Measurements from ENCODE around the gene CARS2.

The CARS2 gene

GRCh38 chr13:110685305-110686020 lies 20.5 kb downstream of the CARS2 start:
- ATAC-seq, result no peak
- TF ChIP-seq ISL1 (CRISPR knock-in tag; IDR thresholded peaks at IDR 0.05), result no peak
- TF ChIP-seq RARB (CRISPR knock-in tag; IDR thresholded peaks at IDR 0.05), result no peak
- no peak for TF ChIP-seq ZNF8 (CRISPR knock-in tag; IDR thresholded peaks at IDR 0.05)
- no peak for TF ChIP-seq GLIS3 (CRISPR knock-in tag; IDR thresholded peaks at IDR 0.05)
- TF ChIP-seq ZFP30 (CRISPR knock-in tag; IDR thresholded peaks at IDR 0.05), result no peak
- no peak for TF ChIP-seq TCF4 (CRISPR knock-in tag; IDR thresholded peaks at IDR 0.05; ENCODE audit: borderline replicate concordance)
- TF ChIP-seq ZC3H10 (CRISPR knock-in tag; IDR thresholded peaks at IDR 0.05), result no peak
- TF ChIP-seq CSRNP3 (CRISPR knock-in tag; IDR thresholded peaks at IDR 0.05), result no peak
- TF ChIP-seq TSHZ2 (CRISPR knock-in tag; IDR thresholded peaks at IDR 0.05), result no peak
- TF ChIP-seq ARNTL (CRISPR knock-in tag; IDR thresholded peaks at IDR 0.05; ENCODE audit: borderline replicate concordance, low read depth), result no peak
- no peak for TF ChIP-seq ZNF70 (CRISPR knock-in tag; IDR thresholded peaks at IDR 0.05)

GRCh38 chr13:110684388-110685056 lies 21.4 kb downstream of the CARS2 start:
- TF ChIP-seq ZFP30 (CRISPR knock-in tag; IDR thresholded peaks at IDR 0.05) (no peak), TOX (CRISPR knock-in tag; IDR thresholded peaks at IDR 0.05; ENCODE audit: borderline replicate concordance) (no peak), POU6F1 (CRISPR knock-in tag; IDR thresholded peaks at IDR 0.05; ENCODE audit: borderline replicate concordance, low read depth) (no peak)
- ATAC-seq, result no peak

GRCh38 chr13:110683921-110684320 lies 22.0 kb downstream of the CARS2 start:
- ATAC-seq, result no peak

More at GRCh38 chr13:110683921-110684320, 22.0 kb downstream of the CARS2 start:
- no peak for TF ChIP-seq ARNTL (CRISPR knock-in tag; IDR thresholded peaks at IDR 0.05; ENCODE audit: borderline replicate concordance, low read depth)
- TF ChIP-seq ZNF70 (CRISPR knock-in tag; IDR thresholded peaks at IDR 0.05), result no peak
- no peak for TF ChIP-seq ESRRG (CRISPR knock-in tag; IDR thresholded peaks at IDR 0.05)
- TF ChIP-seq GLIS3 (CRISPR knock-in tag; IDR thresholded peaks at IDR 0.05), result no peak
- TF ChIP-seq ZFP3 (CRISPR knock-in tag; IDR thresholded peaks at IDR 0.05), result no peak
- no peak for TF ChIP-seq ZFP30 (CRISPR knock-in tag; IDR thresholded peaks at IDR 0.05)
- no peak for TF ChIP-seq ZNF565 (CRISPR knock-in tag; conservative IDR thresholded peaks at IDR 0.05; ENCODE audit: low read depth)
- TF ChIP-seq ZC3H10 (CRISPR knock-in tag; IDR thresholded peaks at IDR 0.05), result no peak
- no peak for TF ChIP-seq RARB (CRISPR knock-in tag; IDR thresholded peaks at IDR 0.05)
- TF ChIP-seq BACH2 (CRISPR knock-in tag; IDR thresholded peaks at IDR 0.05; ENCODE audit: borderline replicate concordance), result no peak
- no peak for TF ChIP-seq POU6F1 (CRISPR knock-in tag; IDR thresholded peaks at IDR 0.05; ENCODE audit: borderline replicate concordance, low read depth)
- TF ChIP-seq TOX (CRISPR knock-in tag; IDR thresholded peaks at IDR 0.05; ENCODE audit: borderline replicate concordance), result no peak
- no peak for TF ChIP-seq SNAI2 (CRISPR knock-in tag; IDR thresholded peaks at IDR 0.05)
- TF ChIP-seq ISL1 (CRISPR knock-in tag; IDR thresholded peaks at IDR 0.05), result no peak
- TF ChIP-seq TCF4 (CRISPR knock-in tag; IDR thresholded peaks at IDR 0.05; ENCODE audit: borderline replicate concordance), result no peak
- no peak for TF ChIP-seq CREB5 (CRISPR knock-in tag; IDR thresholded peaks at IDR 0.05; ENCODE audit: low read depth)
- TF ChIP-seq CSDC2 (CRISPR knock-in tag; IDR thresholded peaks at IDR 0.05), result no peak
- TF ChIP-seq PATZ1 (CRISPR knock-in tag; IDR thresholded peaks at IDR 0.05; ENCODE audit: borderline replicate concordance), result no peak
